ENCODE measurements around the gene ADCY2. TPM values are rescaled to one million over a fixed set of nuclear protein-coding genes. Genes with fewer than 3 reads are reported as not detected.

The ADCY2 gene
- total RNA-seq, 1 experiment from 2014 or later, result 0.34 TPM

GRCh38 chr5:7492371-7492770 is 96.4 kb downstream of the ADCY2 start:
- no peaks in the 10 kb centered on the region for H3K36me3 ChIP-seq (ENCODE audit: insufficient read depth, low read length, poor library complexity, severe bottlenecking)
- no peaks in the 10 kb centered on the region for H3K9me3 ChIP-seq (ENCODE audit: low read depth, low read length, poor library complexity, severe bottlenecking)
- BruUV-seq (replicated peaks), result no TSS peak
- no peak for TF ChIP-seq CTCF (conservative IDR thresholded peaks at IDR 0.05; ENCODE audit: low read depth, low read length)
- no peak for TF ChIP-seq EZH2 (IDR thresholded peaks at IDR 0.05; ENCODE audit: borderline replicate concordance, low read depth, low read length, poor library complexity, severe bottlenecking)
- intact Hi-C loops (cut with micrococcal nuclease; ENCODE audit: unreplicated experiment), result no loop called here
- no peak for DNase-seq (ENCODE audit: low spot score)
- H3K4me3 ChIP-seq (ENCODE audit: low read depth, low read length, poor library complexity, severe bottlenecking), result no peak overlapping the region
- no peaks in the 10 kb centered on the region for H3K27me3 ChIP-seq (replicated peaks; ENCODE audit: insufficient read depth, low read depth, low read length, poor library complexity)
- ChIA-PET POLR2A (ENCODE audit: low non-redundant PET) (no interaction called here), CTCF (no interaction called here)
- no peaks in the 10 kb centered on the region for H3K4me1 ChIP-seq (ENCODE audit: insufficient read depth, low read length, poor library complexity, severe bottlenecking)
- no peak overlapping the region for H3K27ac ChIP-seq (ENCODE audit: low read depth, low read length, poor library complexity, severe bottlenecking)

GRCh38 chr5:7493081-7493480 is 97.1 kb downstream of the ADCY2 start:
- CTCF ChIA-PET, result no interaction called here
- no peak for DNase-seq (ENCODE audit: low spot score)
- H3K4me3 ChIP-seq (ENCODE audit: low read depth, low read length, poor library complexity, severe bottlenecking), result no peak overlapping the region
- no TSS peak for BruUV-seq (replicated peaks)
- H3K4me1 ChIP-seq (ENCODE audit: insufficient read depth, low read length, poor library complexity, severe bottlenecking), result no peaks in the 10 kb centered on the region
- no peaks in the 10 kb centered on the region for H3K27me3 ChIP-seq (replicated peaks; ENCODE audit: insufficient read depth, low read depth, low read length, poor library complexity)
- no peaks in the 10 kb centered on the region for H3K36me3 ChIP-seq (ENCODE audit: insufficient read depth, low read length, poor library complexity, severe bottlenecking)
- H3K27ac ChIP-seq (ENCODE audit: low read depth, low read length, poor library complexity, severe bottlenecking), result no peak overlapping the region
- TF ChIP-seq EZH2 (IDR thresholded peaks at IDR 0.05; ENCODE audit: borderline replicate concordance, low read depth, low read length, poor library complexity, severe bottlenecking), result no peak
- no peak for TF ChIP-seq CTCF (conservative IDR thresholded peaks at IDR 0.05; ENCODE audit: low read depth, low read length)
- no peaks in the 10 kb centered on the region for H3K9me3 ChIP-seq (ENCODE audit: low read depth, low read length, poor library complexity, severe bottlenecking)
- POLR2A ChIA-PET (ENCODE audit: low non-redundant PET), result no interaction called here
- intact Hi-C loops (cut with micrococcal nuclease; ENCODE audit: unreplicated experiment), result no loop called here

GRCh38 chr5:7493622-7494021 is 97.7 kb downstream of the ADCY2 start:
- TF ChIP-seq CTCF (conservative IDR thresholded peaks at IDR 0.05; ENCODE audit: low read depth, low read length) (no peak), EZH2 (IDR thresholded peaks at IDR 0.05; ENCODE audit: borderline replicate concordance, low read depth, low read length, poor library complexity, severe bottlenecking) (no peak)
- BruUV-seq (replicated peaks), result no TSS peak
- DNase-seq (ENCODE audit: low spot score), result no peak
- ChIA-PET POLR2A (ENCODE audit: low non-redundant PET) (no interaction called here), CTCF (no interaction called here)
- no peaks in the 10 kb centered on the region for H3K4me1 ChIP-seq (ENCODE audit: insufficient read depth, low read length, poor library complexity, severe bottlenecking)
- intact Hi-C loops (cut with micrococcal nuclease; ENCODE audit: unreplicated experiment), result no loop called here
- H3K9me3 ChIP-seq (ENCODE audit: low read depth, low read length, poor library complexity, severe bottlenecking), result no peaks in the 10 kb centered on the region
- H3K4me3 ChIP-seq (ENCODE audit: low read depth, low read length, poor library complexity, severe bottlenecking), result no peak overlapping the region
- H3K27me3 ChIP-seq (replicated peaks; ENCODE audit: insufficient read depth, low read depth, low read length, poor library complexity), result no peaks in the 10 kb centered on the region
- no peaks in the 10 kb centered on the region for H3K36me3 ChIP-seq (ENCODE audit: insufficient read depth, low read length, poor library complexity, severe bottlenecking)
- no peak overlapping the region for H3K27ac ChIP-seq (ENCODE audit: low read depth, low read length, poor library complexity, severe bottlenecking)
